ENCODE measurements around the gene CREB5. TPM values are rescaled to one million over a fixed set of nuclear protein-coding genes. Genes with fewer than 3 reads are reported as not detected.

The CREB5 gene
- total and polyA plus RNA-seq, 2 experiments from 2014 or later = 2.4 to 4.4 TPM

- Histone ChIP-seq H3K4me1 (ENCODE audit: insufficient read depth) (no peaks in the 10 kb centered on the region), H3K79me2 (replicated peaks; ENCODE audit: insufficient read depth) (no peaks in the 10 kb centered on the region), H4K20me1 (replicated peaks; ENCODE audit: insufficient read depth) (no peaks in the 10 kb centered on the region), H3K4me2 (no peak overlapping the region), H3K36me3 (ENCODE audit: insufficient read depth) (no peaks in the 10 kb centered on the region), H3K9me2 (ENCODE audit: insufficient read depth) (peaks cover 5% of the 10 kb centered on the region; the same call in 1 of the 2 replicates), H3K4me3 (no peak overlapping the region), H3F3A (replicated peaks; ENCODE audit: low read depth) (no peaks in the 10 kb centered on the region), H3K27ac (ENCODE audit: low read depth) (no peak overlapping the region), H3K27me3 (ENCODE audit: insufficient read depth) (no peaks in the 10 kb centered on the region), H2AFZ (no peak overlapping the region)
- Mint-ChIP-seq H3K27ac (no peak overlapping the region), H3K4me1 (no peaks in the 10 kb centered on the region; the same call in 2 of the 3 replicates), H3K27me3 (ENCODE audit: insufficient read depth, low read depth, poor library complexity) (no peaks in the 10 kb centered on the region), H3K4me3 (no peak overlapping the region), H3K36me3 (ENCODE audit: low read depth) (no peaks in the 10 kb centered on the region), H3K9me3 (no peaks in the 10 kb centered on the region)
- TF ChIP-seq ZNF331 (CRISPR knock-in tag; IDR thresholded peaks at IDR 0.05; ENCODE audit: low read depth) = no peak
- TF ChIP-seq CTCF (conservative IDR thresholded peaks at IDR 0.05; ENCODE audit: low read depth in 2 of 2) = no peak
- no peak for TF ChIP-seq JUNB (IDR thresholded peaks at IDR 0.05; ENCODE audit: unreplicated experiment)
- TF ChIP-seq STAT1 (IDR thresholded peaks at IDR 0.05; ENCODE audit: unreplicated experiment) = no peak
- TF ChIP-seq NANOG (IDR thresholded peaks at IDR 0.05; ENCODE audit: borderline replicate concordance) = no peak
- TF ChIP-seq ZNF462 (CRISPR knock-in tag; IDR thresholded peaks at IDR 0.05) = no peak
- TF ChIP-seq ZNF114 (CRISPR knock-in tag; IDR thresholded peaks at IDR 0.05) = no peak
- TF ChIP-seq POLR2AphosphoS5 (IDR thresholded peaks at IDR 0.05; ENCODE audit: low read depth) = no peak
- no peak for TF ChIP-seq EZH2 (IDR thresholded peaks at IDR 0.05; ENCODE audit: low read depth, unreplicated experiment)
- TF ChIP-seq CREB1 (CRISPR knock-in tag; IDR thresholded peaks at IDR 0.05; ENCODE audit: low read depth) = no peak
- TF ChIP-seq REST (IDR thresholded peaks at IDR 0.05; ENCODE audit: unreplicated experiment) = no peak
- no peak for TF ChIP-seq EZH2phosphoT487 (IDR thresholded peaks at IDR 0.05; ENCODE audit: unreplicated experiment)
- no peak for TF ChIP-seq ETS1 (IDR thresholded peaks at IDR 0.05)
- DNase-seq (ENCODE audit: low spot score) (no peak), ATAC-seq (no peak)
These were observed 30.2 kb upstream of the CREB5 start for GRCh38 chr7:28382144-28382543.
